GM12878 (cell line): ENCODE data around the gene ADGRV1. TPM values are rescaled to one million over a fixed set of nuclear protein-coding genes. Genes with fewer than 3 reads are reported as not detected.
A peak's percentile ranks its signal among the peaks of the same experiment; 100 is the strongest.

Source experiments
- BRCA1 ChIP-seq: IDR thresholded peaks from 2 replicates; pipeline ENCODE4 v1.6.1; 2011; ENCODE audit warnings: low read depth, low read length, improper control_type of control experiment
- CHD2 ChIP-seq: IDR thresholded peaks from 2 replicates; pipeline ENCODE4 v1.6.1; 2011; ENCODE audit warnings: low read depth, low read length, improper control_type of control experiment, borderline replicate concordance
- DPF2 ChIP-seq: fragments of 450-650 bp; IDR thresholded peaks from 2 replicates; pipeline ENCODE4 v1.6.1; 2017; ENCODE audit warnings: mild to moderate bottlenecking
- E2F4 ChIP-seq: IDR thresholded peaks from 2 replicates; pipeline ENCODE4 v1.6.1; 2012; ENCODE audit warnings: low read depth, low read length, improper control_type of control experiment
- ELK1 ChIP-seq: IDR thresholded peaks from 2 replicates; pipeline ENCODE4 v1.6.1; 2012; ENCODE audit warnings: low read depth, low read length, improper control_type of control experiment
- GATAD2B ChIP-seq: fragments of 450-650 bp; conservative IDR thresholded peaks from 2 replicates; pipeline ENCODE4 v1.6.1; 2017; ENCODE audit warnings: low read depth, mild to moderate bottlenecking, moderate library complexity
- IRF3 ChIP-seq: fragments of 450-650 bp; IDR thresholded peaks from 2 replicates; pipeline ENCODE4 v1.6.1; 2014; ENCODE audit warnings: mild to moderate bottlenecking
- KAT2A ChIP-seq: conservative IDR thresholded peaks from 2 replicates; pipeline ENCODE4 v1.6.1; 2011; ENCODE audit warnings: low read depth, low read length; ENCODE audit not compliant: control insufficient read depth
- MXI1 ChIP-seq: fragments of 150-350 bp; IDR thresholded peaks from 2 replicates; pipeline ENCODE4 v1.6.1; 2011; ENCODE audit warnings: low read depth, mild to moderate bottlenecking, inconsistent platforms, low read length, improper control_type of control experiment
- MYB ChIP-seq: fragments of 150-350 bp; IDR thresholded peaks from 2 replicates; pipeline ENCODE4 v1.6.1; 2014; ENCODE audit warnings: mild to moderate bottlenecking, low read depth, low read length, borderline replicate concordance
- NFYA ChIP-seq: IDR thresholded peaks from 2 replicates; pipeline ENCODE4 v1.6.1; 2011; ENCODE audit warnings: low read depth, mild to moderate bottlenecking, low read length, improper control_type of control experiment, borderline replicate concordance
- NR2C1 ChIP-seq: fragments of 450-650 bp; IDR thresholded peaks from 2 replicates; pipeline ENCODE4 v1.6.1; 2017; ENCODE audit warnings: antibody characterized with exemption, mild to moderate bottlenecking, moderate library complexity
- NR2F1 ChIP-seq: fragments of 450-650 bp; conservative IDR thresholded peaks from 2 replicates; pipeline ENCODE4 v1.6.1; 2017; ENCODE audit warnings: mild to moderate bottlenecking
- RAD51 ChIP-seq: fragments of 450-650 bp; IDR thresholded peaks from 2 replicates; pipeline ENCODE4 v1.6.1; 2016; ENCODE audit warnings: moderate library complexity, mild to moderate bottlenecking, inconsistent platforms
- SIN3A ChIP-seq: IDR thresholded peaks from 2 replicates; pipeline ENCODE4 v1.6.1; 2012; ENCODE audit warnings: low read depth, low read length, improper control_type of control experiment
- STAT3 ChIP-seq: IDR thresholded peaks from 2 replicates; pipeline ENCODE4 v1.6.1; 2011; ENCODE audit warnings: low read depth, low read length, improper control_type of control experiment
- TAF1 ChIP-seq: IDR thresholded peaks from 2 replicates; pipeline ENCODE4 v1.6.1; 2011; ENCODE audit warnings: mild to moderate bottlenecking, low read depth, low read length, borderline replicate concordance
- TARDBP ChIP-seq: IDR thresholded peaks from 2 replicates; pipeline ENCODE4 v1.6.1; 2016; ENCODE audit warnings: borderline replicate concordance
- YBX1 ChIP-seq: fragments of 450-650 bp; IDR thresholded peaks from 2 replicates; pipeline ENCODE4 v1.6.1; 2016; ENCODE audit warnings: antibody characterized with exemption
- YY1 ChIP-seq: IDR thresholded peaks from 2 replicates; pipeline ENCODE4 v1.6.1; 2011; ENCODE audit warnings: low read depth, mild to moderate bottlenecking, low read length
- ZNF24 ChIP-seq: fragments of 450-650 bp; IDR thresholded peaks from 2 replicates; pipeline ENCODE4 v1.6.1; 2017; ENCODE audit warnings: antibody characterized with exemption, mild to moderate bottlenecking
- ZNF592 ChIP-seq: fragments of 450-650 bp; IDR thresholded peaks from 2 replicates; pipeline ENCODE4 v1.6.1; 2017; ENCODE audit warnings: mild to moderate bottlenecking, moderate library complexity
- ZNF622 ChIP-seq: fragments of 450-650 bp; IDR thresholded peaks from 2 replicates; pipeline ENCODE4 v1.6.1; 2017; ENCODE audit warnings: mild to moderate bottlenecking, inconsistent platforms
- polyA plus RNA-seq, 11 experiments: library from polyadenylated mRNA; depleted of rRNA in 4 of 11; unstranded in 6 of 11; stranded (reverse) in 5 of 11; fragments of >200 nt; fragmentation: Nextera tagmentation in 4 of 11; fragmentation: Illumina TruSeq in 1 of 11; extraction: Ambion mirVana in 4 of 11; extraction: Trizol in 1 of 11; gene quantifications; 1 replicate in 1 of 11; 2 replicates in 10 of 11; pipeline versions ENCODE4 v1.2.1 to v1.2.3, GENCODE V29; 2011 to 2016; ENCODE audit warnings: inconsistent platforms in 2 of 11, missing spikeins in 2 of 11, low read depth in 1 of 11
- total RNA-seq, 4 experiments: library from RNA; depleted of rRNA in 3 of 4; stranded (reverse); fragments of >200 nt in 3 of 4; fragmentation: Illumina TruSeq in 1 of 4; extraction: Trizol in 1 of 4; gene quantifications; 2 replicates each; pipeline versions ENCODE4 v1.2.1 to v1.2.3, GENCODE V29; 2013 to 2021

ADGRV1 gene
- total and polyA plus RNA-seq, 10 of the 15 experiments (the other 5 are each of a cell fraction or from before 2014, with no cell fraction given) = 0.04 to 8.1 (median 0.16) TPM; not detected in 1

GRCh38 chr5:91162534-91163381 is 604.2 kb downstream of the ADGRV1 start (continued):
- peak; percentile 86; the same call in 1 of the 2 replicates for TF ChIP-seq DPF2
- TF ChIP-seq ELK1 = no peak
- no peak for TF ChIP-seq MYB
- TF ChIP-seq KAT2A = no peak
- TF ChIP-seq BRCA1 = no peak
- no peak for TF ChIP-seq NFYA
- TF ChIP-seq YY1 = no peak
- TF ChIP-seq TARDBP = no peak
- no peak for TF ChIP-seq IRF3
- no peak for TF ChIP-seq TAF1
- TF ChIP-seq ZNF622 = no peak
- TF ChIP-seq E2F4 = no peak
- TF ChIP-seq YBX1 = no peak
- TF ChIP-seq ZNF592 = no peak
- TF ChIP-seq STAT3 = no peak
- no peak for TF ChIP-seq SIN3A
- no peak for TF ChIP-seq RAD51
- TF ChIP-seq NR2F1 = peak; percentile 93
- peak; percentile 53; the same call in 1 of the 2 replicates for TF ChIP-seq CHD2
- peak; percentile 46; the same call in 1 of the 2 replicates for TF ChIP-seq GATAD2B
- TF ChIP-seq ZNF24 = no peak
- no peak for TF ChIP-seq MXI1
- TF ChIP-seq NR2C1 = 0 out of 2 replicates have a peak, but pooled peaks have one; percentile 29
